Activated CD8-positive, alpha-beta memory T cell treated with anti-CD3 and anti-CD28 coated beads, Interleukin-2, amount 50 U/mL, for 1 hour (primary cell): ENCODE measurements around the gene CRK.
"Not testable (repeated sequence)": the region's sequence is repeated elsewhere in the genome, so short reads cannot be mapped to it uniquely, and the experiment has no call there.

ENCODE experiments used
- DNase-seq: peaks from one replicate; pipeline ENCODE4 v3.0.0-alpha.2; 2020; ENCODE audit errors: extremely low read depth

Gene CRK

DNA sequence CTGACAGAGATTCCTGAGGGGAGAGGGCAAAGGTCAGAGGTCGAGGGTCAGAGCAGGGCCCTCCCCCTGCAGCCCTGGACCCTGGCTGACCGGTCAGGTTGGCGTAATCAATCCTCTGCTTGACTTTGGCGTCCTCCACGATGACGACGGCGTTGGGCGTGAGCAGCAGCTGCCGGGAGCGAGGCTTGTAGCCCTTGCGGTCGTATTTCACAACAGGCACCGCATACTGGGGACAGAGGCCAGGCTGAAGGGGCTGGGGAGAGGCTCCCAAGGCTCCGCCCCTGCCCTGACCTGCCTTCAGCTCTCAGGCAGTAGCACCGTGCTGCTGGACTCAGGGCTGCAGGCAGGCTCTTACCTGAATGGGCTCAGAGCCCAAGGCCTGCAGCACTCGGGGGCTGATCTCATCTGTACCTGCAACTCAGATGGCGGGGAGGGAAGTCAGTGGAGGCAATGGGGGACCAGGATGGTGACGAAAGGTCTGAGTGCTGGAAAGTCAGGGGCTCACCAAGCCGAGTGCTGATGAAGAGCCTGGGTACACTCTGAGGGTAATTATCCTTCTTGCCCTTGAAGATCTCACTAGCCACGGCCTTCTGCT lies 12.0 kb upstream of the CRK start:
- DNase-seq = no peak

DNA sequence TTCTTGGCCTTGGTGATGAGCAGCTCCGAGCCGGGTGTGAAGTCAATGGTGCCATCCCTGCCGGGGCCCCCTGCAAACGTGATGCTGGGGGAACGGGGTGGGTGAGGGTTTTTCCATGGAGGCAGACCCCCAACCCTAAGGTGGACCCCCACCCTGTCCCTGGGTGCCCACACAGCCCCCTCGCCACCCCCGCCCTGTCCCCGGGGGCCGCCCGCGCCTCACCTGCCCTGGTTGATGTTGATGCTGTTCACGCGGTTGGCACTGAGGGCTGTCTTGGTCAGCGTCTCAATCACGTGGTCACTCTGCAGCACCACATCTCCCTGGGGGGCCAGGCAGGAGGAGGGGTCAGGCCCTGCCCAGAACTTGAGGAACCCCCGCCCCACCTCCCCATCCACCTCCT lies 11.2 kb upstream of the CRK start:
- no peak for DNase-seq

DNA sequence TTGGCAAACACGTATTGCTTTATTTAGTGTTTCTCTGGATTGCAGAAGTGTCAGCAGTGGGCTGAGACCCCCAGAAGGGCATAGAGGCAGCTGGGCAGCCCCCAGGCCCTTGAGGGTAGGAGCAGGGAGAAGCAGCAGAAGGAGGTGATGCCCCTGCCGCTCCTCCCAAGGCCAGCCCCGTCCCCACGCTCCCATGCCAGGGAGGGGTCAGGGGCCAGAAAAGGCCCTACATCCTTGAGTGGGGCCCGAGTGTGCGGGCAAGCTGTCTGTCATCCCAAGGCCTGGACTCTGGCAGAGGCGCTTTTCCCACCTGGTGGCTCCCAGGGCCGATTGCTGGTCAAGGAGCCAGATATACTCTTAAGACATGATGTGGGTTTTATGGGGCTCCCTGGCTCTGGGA lies 8.2 kb upstream of the CRK start:
- DNase-seq = no peak

DNA sequence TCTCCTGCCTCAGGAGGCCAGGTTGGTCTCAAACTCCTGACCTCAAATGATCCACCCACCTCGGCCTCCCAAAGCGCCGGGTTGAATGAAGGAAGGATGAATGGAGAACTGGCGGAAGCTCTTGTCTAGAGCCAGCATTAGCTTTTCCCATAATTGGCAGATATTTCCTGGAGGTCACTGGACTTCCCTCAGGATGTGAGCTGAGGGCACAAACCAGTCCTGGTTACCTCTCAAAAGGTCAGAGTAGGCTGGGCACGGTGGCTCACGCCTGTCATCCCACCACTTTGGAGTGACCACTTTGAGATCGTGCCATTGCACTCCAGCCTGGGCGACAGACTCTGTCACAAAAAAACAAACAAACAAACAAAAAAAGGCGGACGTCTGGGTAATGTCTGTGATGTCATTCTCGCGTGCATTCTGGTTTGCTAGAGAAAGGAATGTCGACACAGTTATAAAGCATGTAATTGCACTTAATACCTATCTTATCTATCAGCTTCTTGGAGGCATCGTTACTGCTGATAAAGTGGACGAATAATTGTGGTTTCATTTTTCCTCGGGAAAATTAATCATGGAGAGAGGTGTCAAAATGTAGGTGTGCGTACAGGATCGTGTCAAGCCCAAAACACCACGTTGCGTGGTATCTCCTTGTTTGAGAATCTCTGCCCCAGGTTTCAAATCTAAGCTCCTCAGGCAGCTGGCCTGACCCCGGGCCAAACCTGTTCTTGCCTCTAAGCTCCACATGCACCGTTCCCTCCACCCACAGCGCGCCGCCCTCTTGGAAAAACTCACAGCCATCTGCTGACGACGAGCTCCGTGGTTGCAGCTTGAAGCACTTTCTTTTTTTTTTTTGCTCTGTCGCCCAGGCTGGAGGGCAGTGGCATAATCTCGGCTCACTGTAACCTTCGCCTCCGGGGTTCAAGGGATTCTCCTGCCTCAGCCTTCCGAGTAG lies 6.4 kb upstream of the CRK start:
- no peak for DNase-seq

DNA sequence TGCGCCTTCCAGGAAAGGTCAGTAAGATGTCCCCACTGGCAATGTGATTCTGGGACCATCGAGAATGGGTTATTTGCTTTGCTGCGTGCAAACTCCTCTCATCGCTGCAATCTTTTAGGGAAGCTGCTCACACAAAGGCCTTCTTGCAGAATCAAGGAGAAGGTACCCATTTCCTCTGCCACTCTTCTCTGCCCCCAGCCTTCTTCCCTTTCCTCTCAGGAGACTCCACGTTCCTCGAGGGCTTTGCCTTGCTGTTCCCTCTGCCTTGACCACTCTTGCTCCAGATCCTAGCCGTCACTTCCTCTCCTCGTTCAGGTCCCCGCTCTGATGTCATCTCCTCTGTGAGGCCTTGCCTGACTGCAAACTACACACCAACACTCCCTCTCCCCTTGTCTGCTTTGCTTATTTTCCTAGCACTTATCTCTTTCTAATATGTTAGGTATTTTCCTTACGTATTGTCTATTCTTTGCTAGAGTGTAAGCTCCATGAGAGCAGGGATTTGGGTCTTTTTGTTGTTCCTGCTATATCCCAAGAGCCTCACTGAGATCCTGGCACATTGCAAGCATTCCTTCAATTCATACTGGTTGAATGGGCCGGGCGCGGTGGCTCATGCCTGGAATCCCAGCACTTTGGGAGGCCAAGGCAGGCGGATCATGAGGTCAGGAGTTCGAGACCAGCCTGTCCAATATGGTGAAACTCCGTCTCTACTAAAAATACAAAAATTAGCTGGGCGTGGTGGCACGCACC lies 5.3 kb upstream of the CRK start:
- DNase-seq = no peak

DNA sequence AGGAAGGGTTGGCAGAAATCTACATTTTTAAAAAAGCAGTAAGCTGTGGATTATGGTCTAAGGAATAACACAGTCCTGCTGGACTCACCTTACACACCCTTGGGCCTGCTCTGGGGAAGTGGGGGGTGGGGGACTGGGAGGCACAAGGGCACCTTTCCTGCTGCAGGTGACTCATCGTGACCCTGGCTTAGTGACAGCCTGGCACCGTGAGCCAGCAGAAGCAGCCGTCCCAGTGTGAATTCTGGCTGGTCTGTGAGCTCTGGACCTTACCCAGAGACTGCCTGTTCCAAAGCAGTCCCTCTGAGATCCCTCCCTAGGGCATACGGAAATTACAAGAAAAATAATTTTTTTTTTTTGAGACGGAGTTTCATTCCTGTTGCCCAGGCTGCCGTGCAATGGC lies 4.2 kb upstream of the CRK start:
- no peak for DNase-seq

DNA sequence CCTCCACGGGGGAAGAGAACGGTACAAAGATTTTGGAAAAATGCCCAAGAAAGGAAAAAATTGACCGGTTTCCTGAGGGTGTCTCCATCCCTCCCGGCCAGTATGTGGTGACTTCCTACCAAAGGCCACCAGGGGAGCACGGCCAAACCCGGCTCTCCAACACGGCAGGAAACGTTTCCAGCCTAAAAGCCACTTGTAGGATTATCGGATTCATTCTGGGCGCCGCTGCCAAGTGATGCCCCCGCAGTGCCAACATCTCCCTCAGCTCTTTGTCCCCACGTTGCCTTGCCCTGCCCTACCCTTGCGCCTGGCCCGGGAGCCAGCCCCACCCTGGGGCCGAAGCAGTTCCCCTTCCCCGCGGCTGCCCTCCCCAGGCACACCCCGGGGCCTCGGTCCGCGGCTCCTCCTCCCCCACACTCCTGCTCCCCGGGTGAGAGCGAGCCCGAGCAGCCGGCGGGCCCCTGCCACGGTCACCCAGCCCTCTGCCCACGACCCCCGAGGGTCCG lies 688 bp downstream of the CRK start:
- no peak for DNase-seq

DNA sequence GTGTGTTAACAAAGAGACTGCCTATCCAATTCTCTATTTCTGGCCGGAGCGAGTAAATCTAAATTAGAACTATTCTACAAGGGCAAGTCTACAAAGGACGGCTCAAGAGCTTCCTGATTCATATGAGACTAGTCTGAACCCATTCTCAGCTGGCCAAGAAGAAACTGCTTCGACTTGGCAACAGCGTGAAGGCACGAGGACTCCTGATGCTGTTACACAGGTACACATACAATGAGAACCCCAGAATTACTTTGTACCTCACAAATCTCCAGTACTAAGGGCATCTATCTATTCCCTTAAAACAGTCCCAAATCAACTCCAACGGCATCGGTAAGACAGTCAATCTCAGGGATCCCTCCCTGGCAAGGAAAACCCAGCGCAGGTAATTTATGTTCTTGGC lies 1.5 kb downstream of the CRK start:
- no peak for DNase-seq

DNA sequence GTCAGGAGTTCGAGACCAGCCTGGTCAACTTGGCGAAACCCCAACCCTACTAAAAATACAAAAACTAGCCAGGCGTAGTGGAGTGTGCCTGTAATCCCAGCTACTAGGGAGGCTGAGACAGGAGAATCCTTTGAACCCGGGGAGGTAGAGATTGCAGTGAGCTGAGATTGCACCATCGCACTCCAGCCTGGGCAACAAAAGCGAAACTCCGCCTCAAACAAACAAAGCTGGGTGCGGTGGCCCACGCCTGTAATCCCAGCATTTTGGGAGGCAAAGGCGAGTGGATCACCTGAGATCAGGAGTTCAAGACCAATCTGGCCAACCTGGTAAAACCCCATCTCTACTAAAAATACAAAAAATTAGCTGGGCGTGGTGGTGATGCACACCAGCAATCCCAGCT lies 2.3 kb downstream of the CRK start:
- DNase-seq = not testable (repeated sequence)

DNA sequence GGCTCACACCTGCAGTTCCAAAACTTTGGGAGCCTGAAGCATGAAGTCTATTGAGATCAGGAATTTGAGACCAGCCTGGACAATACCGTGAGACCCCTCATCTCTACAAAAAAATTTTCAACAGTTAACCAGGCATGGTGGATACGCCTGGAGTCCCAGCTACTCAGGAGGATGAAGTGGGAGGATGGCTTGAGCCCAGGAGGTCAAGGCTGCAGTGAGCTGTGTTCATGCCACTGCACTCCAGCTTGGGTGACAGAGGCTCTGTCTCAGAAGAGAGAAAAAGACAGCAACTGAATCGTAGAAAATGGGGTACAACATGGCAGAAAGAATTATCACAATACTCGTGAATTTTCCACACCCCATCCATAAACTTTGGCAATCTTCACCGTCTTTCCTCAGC lies 3.2 kb downstream of the CRK start:
- DNase-seq = no peak

DNA sequence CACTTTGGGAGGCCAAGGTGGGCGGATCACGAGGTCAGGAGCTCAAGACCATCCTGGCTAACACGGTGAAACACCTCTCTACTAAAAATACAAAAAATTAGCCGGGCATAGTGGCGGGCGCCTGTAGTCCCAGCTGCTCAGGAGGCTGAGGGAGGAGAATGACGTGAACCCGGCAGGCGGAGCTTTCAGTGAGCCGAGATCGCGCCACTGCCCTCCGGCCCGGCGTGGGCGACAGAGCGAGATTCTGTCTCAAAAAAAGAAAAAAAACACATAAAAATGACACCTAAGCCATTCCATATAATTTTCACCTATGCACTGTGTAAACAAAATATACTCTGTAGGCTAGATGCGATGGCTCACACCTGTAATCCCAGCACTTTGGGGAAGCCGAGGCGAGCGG lies 5.8 kb downstream of the CRK start:
- not testable (repeated sequence) for DNase-seq

DNA sequence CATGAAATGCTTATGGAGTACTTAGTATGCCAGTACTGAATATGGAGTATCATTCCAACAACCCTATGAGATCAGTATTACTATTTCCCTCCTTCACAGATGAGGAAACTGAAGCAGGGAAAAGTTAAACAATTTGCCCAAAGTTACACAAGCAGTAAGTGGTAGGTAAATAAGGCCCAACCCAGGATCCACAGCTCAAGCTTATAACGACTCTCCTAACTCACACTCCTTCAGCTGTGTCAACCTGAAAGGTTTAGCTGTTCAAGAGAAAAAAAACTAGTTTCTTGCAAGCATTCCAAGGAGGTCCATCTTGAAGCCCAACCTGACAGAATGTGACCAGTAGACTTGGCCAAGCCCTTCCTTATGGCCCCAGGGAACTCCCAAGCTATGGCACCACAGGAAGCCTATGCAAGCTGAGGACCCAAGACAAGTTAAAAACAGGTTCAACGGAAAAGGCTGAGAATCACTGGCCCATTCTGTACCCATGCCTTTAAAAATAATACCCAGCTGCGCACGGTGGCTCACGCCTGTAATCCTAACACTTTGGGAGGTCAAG lies 6.5 kb downstream of the CRK start:
- no peak for DNase-seq

DNA sequence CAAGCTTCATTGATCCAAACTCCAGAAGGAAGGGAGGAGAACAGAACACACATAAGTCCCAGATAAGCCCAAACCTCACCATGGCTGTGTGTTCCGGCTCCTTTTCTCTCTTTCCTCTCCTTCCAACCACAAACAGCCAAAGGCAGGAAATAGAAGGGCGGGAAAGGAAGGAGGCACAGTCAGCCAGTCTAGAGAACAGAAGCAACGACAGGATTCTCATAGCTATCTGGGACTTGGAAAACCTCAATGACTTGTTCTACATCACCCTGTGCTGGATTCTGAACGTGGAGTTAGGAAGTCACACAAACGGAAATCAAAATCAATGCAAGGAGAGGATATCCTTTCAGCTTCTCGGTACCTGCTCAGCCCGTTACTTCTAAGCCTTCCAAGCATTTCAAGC lies 9.0 kb downstream of the CRK start:
- no peak for DNase-seq

DNA sequence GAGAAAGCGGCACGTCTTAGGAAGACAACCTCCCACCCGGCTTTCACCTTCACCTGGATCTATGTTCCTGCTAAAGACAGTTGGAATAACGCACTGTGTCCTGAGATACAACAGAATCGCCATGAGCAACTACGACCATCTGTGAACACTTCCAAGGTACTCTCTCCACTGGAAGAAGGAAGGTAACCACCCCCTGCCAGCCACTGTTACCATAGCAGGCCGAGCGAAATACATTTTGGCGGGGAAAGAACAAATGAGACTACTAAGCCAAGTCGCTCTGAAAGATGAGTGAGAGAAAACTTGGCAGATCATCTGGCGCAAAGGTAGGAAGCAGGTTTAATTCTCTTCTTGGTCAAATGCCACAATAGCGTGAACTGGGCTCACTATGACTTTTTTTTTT lies 9.8 kb downstream of the CRK start:
- DNase-seq = no peak

DNA sequence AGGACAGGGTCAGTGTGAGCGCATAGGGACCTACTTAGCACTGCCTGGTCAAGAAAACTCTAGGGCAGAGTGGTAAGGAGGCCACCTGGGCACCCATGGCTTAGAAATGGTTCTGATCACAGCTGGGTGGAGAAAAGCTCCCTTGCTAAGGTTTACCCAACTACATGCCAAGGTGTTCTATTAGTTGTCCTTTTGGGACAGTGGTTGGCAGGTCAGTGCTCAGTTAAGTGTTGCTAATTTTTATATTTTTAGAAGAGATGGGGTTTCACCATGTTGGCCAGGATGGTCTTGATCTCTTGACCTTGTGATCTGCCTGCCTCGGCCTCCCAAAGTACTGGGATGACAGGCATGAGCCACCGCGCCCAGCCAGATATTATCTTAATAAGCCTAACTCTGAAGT lies 10.3 kb downstream of the CRK start:
- DNase-seq = not testable (repeated sequence)

DNA sequence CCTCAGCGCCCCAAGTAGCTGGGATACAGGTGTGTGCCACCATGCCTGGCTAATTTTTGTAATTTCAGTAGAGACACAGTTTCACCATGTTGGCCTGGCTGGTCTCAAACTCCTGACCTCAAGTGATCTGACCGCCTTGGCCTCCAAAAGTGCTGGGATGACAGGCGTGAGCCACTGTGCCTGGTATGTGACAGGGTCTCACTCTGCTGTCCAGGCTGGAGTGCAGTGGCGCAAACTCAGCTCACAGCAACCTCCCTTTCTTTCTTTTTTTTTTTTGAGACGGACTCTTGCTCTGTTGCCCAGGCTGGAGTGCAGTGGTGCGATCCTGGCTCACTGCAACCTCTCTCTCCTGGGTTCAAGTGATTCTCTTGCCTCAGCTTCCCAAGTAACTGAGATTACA lies 13.3 kb downstream of the CRK start:
- DNase-seq = not testable (repeated sequence)

DNA sequence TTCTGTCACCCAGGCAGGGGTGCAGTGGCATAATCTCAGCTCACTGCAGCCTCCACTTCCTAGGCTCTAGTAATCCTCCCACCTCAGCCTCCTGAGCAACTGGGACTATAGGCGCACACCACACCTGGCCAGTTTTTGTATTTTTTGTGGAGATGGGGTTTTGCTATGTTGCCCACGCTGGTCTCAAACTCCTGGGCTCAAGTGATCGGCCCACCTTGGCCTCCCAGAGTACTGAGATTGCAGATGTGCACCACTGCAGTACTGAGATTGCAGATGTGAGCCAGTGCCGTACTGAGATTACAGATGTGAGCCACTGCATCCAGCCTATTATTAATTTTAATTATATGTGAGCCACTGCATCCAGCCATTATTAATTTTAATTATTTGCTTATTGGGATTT lies 13.8 kb downstream of the CRK start:
- no peak for DNase-seq

DNA sequence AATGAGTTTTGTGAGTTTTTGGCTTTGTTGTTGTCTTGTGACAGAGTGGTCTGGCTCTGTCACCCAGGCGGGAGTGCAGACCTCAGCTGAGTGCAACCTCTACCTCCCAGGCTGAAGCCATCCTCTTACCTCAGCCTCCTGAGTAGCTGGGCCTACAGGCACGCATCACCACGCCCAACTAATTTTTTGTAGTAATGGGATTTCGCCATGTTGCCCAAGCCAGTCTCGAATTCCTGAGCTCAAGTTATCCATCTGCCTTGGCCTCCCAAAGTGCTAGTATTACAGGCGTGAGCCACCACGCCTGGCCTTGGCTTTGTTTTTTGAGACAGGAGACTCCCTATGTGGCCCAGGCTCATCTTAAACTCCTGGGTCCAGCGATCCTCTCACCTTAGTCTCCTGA lies 15.1 kb downstream of the CRK start:
- no peak for DNase-seq

DNA sequence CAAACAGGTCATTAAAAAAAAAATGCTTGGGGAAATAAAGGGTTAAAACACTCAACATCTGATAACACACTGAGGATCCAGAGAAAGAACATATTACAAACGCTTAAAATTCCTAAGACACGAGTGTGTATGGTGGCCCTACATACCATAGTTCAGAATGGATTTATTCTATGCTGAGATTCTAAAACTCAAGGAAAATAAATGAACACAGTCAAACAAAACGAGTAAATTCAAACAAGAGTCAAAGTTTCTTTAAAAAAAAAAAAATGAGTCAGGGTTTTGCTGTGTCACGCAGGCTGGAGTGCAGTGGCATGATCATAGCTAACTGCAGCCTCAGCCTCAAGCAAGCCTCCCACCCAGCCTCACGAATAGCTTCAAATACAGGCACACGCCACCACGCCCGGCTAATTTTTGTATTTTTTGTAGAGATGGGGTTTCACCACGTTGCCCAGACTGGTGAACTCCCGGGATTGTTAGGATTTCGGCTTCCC lies 17.4 kb downstream of the CRK start:
- DNase-seq = no peak

DNA sequence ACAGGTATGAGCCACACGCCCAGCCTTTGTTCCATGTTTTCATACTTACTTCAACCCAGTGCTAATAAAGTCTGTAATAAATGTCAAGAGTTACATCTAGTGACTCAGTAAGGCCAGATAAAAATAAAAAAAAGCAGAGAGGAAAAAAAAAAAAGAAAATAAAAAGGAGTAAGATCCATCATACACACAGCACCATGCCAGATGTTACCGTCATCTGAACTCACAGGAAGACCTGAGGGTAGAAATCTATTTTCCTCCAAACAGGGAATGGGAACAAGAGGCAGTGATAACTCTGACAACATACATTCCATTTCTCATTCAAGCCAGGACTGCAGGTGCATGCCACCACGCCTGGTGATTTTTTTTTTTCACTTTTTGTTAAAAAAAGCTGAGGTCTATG lies 20.7 kb downstream of the CRK start:
- no peak for DNase-seq

DNA sequence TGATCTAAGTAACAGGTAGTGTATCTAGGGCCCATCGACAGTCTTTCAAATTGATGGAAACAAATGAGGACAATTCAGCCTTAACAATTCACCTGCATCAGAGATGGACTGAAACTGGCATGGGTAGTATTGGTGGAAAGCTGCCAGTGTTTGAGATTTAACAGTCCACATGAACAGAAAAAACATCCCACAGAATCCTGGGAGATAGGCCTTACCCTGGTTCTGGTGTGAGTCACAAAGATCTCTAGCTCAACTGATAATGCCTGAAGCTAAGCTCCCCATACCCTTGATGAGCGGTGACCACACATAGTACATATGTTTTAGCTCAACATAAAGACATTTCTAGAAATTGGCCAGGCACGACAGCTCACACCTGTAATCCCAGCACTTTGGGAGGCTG lies 21.9 kb downstream of the CRK start:
- DNase-seq = no peak

DNA sequence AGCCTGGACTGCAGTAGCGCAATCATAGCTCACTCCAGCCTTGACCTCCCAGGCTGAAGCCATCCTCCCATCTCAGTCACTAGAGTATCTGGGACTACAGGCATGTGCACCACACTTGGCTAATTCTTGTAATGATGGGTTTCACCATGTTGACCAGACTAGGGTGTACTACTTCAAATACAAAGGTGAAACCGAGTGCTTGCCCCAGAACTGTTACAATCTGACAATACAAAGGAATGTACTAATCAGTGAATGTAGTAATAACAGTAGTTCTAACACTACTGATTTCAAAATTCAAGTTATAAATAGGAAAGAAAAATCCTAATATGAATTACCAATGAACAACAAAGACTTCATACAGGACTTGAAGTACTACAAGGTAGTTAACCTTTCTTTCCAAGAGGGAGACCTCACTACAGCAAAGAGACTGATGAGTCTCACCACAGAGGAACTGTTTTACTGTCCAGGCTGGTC lies 24.4 kb downstream of the CRK start:
- no peak for DNase-seq
